Measurements from ENCODE around the gene SCART1.

GRCh38 chr10:133509700-133510099 is 56.0 kb downstream of the SCART1 start:
- TF ChIP-seq EP300 (IDR thresholded peaks at IDR 0.05; ENCODE audit: borderline replicate concordance) (no peak), EGR1 (IDR thresholded peaks at IDR 0.05) (no peak), TAF1 (IDR thresholded peaks at IDR 0.05; ENCODE audit: low read depth) (no peak), YY1 (IDR thresholded peaks at IDR 0.05; ENCODE audit: low read depth) (no peak), TEAD4 (IDR thresholded peaks at IDR 0.05) (no peak), CEBPB (IDR thresholded peaks at IDR 0.05) (no peak), RAD21 (IDR thresholded peaks at IDR 0.05; ENCODE audit: low read depth) (no peak), REST (IDR thresholded peaks at IDR 0.05; ENCODE audit: low read depth) (no peak), FOXM1 (IDR thresholded peaks at IDR 0.05; ENCODE audit: borderline replicate concordance, low read depth) (no peak), CREB1 (IDR thresholded peaks at IDR 0.05; ENCODE audit: low read depth) (no peak), USF1 (IDR thresholded peaks at IDR 0.05) (no peak), TCF12 (IDR thresholded peaks at IDR 0.05; ENCODE audit: low read depth) (no peak)
- TF ChIP-seq, protein P1, sequence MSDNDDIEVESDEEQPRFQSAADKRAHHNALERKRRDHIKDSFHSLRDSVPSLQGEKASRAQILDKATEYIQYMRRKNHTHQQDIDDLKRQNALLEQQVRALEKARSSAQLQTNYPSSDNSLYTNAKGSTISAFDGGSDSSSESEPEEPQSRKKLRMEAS (IDR thresholded peaks at IDR 0.05): no peak
